Colon (tissue), 2 donors: ENCODE data around the gene IER3.
"Not testable (repeated sequence)": the region's sequence is repeated elsewhere in the genome, so short reads cannot be mapped to it uniquely, and the experiment has no call there.

Experiments used
- FAIRE-seq: peaks from 2 replicates; lab custom pipeline; 2012; peaks lifted over from hg19 to GRCh38; lab: Jason Lieb, UNC
- donor health status: control.
- donor health status: control.

The IER3 gene

GRCh38 chr6:30768634-30769087, 24.3 kb upstream of the IER3 start:
- FAIRE-seq, result no peak

DNA sequence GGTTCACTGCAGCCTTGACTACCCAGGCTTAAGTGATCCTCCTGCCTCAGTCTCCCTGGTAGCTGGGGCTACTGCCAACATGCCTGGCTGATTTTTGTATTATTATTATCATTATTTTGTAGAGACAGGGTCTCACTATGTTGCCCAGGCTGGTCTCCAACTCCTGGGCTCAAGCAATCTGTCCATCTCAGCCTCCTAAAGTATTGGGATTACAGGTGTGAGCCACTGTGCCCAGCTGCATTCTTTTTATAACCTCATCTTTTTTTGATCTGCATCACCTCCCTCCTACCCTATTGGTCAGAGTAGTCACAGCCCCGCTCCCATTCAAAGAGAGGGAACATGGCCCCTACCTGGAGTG, 23.6 kb upstream of the IER3 start:
- no peak for FAIRE-seq

DNA sequence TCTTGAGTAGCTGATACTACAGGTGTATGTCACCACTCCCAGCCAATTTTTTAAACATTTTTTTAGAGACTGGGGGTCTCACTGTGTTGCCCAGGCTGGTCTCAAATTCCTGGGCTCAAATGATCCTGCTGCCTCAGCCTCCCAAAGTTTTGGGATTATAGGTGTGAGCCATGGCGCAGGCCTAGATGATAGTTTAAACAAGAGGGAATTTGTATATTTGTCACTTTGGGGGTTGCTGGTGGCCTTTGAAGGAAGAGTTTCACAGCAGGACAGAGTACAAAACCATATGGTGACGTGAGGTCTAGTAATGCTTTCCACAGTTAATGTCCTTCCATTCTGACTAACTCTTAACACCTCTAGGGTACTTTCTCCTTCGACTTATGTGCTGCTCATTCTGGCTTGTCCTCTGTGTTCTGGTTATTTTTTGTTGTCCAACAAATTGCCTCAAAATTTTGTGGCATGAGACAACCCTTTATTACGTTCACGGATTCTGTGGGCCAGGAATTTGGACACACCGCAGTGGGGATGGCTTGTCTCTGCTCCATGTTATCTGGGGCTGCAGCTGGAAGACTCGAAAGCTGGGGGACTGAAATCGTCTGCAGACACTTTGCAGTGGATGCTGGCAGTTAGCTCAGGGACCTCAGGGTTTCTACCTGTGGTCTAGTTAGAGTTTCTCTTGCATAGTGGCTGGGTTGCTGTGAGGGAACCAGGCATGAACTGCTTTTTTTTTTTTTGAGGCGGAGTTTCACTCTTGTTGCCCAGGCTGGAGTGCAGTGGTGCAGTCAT, 23.0 kb upstream of the IER3 start:
- FAIRE-seq, result no peak

DNA sequence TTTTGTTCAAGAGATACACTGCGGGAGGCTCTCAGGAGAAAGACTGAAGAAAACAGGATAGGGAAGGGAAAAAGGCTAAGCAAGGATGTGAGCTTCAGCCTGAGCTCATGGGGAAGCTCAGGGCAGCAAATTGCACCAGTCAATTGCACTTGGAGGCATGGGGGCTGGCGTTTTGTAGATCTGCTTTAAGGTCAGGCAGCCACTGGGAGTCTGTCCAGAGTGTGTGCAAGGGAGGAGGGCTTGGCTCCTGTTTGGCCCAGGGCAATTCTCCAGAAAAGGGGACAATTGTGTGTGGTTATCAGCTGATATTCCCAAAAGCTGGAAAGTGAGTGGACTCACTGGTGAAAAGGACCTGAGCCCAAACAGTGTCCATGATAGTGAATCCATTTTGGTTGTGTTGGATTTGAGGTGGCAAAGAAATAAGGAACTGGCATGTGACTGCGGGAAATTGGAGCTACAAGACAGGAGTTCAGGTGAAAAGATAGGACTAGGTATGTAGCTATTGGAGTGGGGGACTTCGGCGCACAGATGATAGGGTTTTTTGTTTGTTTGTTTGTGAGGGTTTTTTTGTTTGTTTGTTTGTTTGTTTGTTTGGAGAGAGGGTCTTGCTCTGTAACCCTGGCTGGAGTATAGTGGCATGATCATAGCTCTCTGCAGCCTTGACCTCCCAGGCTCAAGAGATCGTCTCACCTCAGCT, 22.3 kb upstream of the IER3 start:
- no peak for FAIRE-seq

GRCh38 chr6:30765495-30765894, 21.1 kb upstream of the IER3 start:
- FAIRE-seq, result not testable (repeated sequence)

DNA sequence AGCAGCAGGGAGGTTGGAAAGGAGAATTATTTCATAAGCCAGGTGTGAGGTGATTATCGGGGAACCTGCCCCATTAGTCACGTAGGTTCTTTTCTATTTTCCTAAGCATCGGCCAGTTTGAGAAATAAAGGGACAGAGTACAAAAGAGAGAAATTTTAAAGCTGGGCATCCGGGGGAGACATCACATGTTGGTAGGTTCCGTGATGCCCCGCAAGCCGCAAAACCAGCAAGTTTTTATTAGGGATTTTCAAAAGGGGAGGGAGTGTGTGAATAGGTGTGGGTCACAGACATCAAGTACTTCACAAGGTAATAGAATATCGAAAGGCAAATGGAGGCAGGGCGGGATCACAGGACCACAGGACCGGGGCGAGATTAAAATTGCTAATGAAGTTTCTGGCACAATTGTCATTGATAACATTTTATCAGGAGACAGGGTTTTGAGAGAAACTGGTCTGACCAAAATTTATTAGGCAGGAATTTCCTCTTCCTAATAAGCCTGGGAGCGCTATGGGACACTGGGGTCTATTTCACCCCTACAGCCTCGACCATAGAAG, 20.2 kb upstream of the IER3 start:
- not testable (repeated sequence) for FAIRE-seq

GRCh38 chr6:30763618-30764489, 19.5 kb upstream of the IER3 start:
- no peak for FAIRE-seq

DNA sequence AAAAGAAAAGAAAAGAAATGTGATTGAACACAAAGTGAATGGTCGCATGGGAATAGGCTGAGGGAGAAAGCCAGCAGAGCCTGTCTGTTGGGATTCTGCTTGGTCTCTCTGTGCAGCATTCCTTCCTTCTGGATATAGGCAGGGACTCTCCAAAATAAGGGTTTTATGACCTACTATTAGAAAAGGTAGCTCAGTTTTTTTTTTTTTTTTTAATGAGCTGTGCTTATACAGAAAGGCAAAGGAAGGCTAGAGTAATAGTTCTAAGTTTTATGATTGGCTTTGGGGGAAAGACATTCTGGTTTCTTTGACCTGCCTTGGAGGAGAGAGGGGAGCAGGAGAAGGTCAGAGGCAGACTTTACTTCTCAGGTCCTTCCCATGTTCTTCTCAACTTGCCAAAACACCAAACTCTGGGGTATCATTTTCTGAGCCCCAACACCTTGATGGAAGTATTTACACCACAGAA, 18.8 kb upstream of the IER3 start:
- FAIRE-seq, result no peak

DNA sequence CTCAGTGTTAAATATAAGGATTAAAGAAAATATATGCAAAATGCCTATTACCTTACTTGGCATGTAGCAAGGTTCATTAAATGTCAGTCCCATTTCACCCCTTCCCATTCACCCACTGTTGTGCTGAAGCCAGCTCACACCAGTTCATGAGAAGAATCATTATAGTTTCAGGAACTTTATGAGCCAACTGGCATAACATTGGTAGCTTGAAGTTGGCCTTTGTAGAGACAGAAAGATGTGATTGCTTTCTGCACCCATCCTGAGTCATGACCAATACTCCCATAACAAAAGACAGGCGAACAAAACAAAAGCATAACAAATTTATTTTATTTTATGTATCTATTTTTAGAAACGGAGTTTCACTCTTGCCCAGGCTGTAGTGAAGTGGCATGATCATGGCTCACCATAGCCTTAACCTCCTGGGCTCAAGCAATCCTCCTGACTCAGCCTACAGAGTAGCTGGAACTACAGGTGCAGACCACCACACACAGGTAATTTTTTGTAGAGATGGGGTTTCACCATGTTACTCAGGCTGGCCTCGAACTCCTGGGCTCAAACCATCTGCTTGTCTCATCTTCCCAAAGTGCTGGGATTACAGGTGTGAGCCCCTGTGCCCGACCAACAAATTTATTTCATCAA, 17.6 kb upstream of the IER3 start:
- FAIRE-seq, result no peak

- no peak for FAIRE-seq
Measured at GRCh38 chr6:30760549-30760948, 16.2 kb upstream of the IER3 start.

GRCh38 chr6:30759575-30760239, 15.4 kb upstream of the IER3 start:
- no peak for FAIRE-seq

DNA sequence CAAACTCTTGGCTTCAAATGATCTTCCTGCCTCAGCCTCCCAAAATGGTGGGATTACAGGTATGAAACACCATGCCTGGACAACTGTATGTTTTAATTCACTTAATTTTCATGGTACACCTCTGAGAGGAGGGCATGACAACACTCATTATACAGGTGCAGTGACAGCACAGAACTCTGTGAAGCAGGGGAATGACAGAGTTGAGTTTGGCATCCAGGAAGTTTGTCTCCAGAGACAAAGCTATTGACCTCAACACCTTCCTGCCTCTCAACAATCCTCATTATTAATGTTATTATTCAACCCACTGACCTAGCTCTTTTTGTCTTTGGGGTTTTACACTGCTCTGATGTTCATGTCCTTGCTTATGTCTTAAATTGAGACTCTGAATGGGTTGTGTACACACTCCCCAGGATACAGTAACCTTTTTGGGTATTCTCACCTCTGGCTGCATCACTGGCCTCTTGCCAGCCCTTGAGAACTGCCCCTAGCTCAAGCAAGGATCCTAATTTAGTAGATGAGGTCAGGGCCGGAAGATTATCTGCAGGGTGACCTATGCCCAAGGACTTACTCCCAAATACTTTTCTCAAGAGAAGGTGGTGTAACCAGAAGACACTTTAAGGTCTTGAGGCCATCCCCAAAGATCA, 13.0 kb upstream of the IER3 start:
- no peak for FAIRE-seq

DNA sequence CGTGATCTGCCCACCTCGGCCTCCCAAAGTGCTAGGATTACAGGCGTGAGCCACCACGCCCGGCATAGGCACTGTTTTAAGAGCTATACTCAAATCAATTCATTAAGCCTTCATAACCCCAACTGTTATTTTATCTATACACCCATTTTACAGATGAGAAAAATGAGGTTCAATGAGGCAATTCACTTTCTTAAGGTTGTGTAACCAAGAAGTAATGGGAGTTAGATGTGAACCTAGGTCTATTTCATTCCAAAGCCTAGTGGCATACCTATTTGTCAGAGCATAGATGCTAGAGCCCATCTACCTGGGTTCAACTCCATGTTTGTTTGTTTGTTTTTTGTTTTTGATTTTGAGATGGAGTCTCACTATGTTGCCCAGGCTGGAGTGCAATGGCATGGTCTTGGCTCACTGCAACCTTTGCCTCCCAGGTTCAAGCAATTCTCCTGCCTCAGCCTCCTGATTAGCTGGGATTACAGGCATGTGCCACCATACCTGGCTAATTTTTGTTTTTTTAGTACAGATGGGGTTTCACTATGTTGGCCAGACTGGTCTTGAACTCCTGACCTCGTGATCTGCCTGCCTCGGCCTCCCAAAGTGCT, 12.2 kb upstream of the IER3 start:
- FAIRE-seq, result not testable (repeated sequence)

- no peak for FAIRE-seq
Measured at GRCh38 chr6:30754631-30755030, 10.3 kb upstream of the IER3 start.

GRCh38 chr6:30752157-30752927, 8.0 kb upstream of the IER3 start:
- no peak for FAIRE-seq

DNA sequence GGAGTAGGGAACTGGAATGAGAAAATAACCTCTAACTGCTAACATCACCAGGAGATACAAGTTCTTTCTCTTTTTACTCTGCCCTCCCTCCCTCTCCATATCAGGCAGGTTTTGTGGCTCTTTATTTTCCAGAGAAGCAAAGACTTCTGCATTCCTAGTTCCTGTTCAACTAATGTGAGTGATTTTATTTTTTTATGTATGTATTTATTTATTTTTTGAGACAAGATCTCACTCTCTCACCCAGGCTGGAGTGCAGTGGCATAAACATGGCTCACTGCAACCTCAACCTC, 6.0 kb upstream of the IER3 start:
- FAIRE-seq, result no peak

DNA sequence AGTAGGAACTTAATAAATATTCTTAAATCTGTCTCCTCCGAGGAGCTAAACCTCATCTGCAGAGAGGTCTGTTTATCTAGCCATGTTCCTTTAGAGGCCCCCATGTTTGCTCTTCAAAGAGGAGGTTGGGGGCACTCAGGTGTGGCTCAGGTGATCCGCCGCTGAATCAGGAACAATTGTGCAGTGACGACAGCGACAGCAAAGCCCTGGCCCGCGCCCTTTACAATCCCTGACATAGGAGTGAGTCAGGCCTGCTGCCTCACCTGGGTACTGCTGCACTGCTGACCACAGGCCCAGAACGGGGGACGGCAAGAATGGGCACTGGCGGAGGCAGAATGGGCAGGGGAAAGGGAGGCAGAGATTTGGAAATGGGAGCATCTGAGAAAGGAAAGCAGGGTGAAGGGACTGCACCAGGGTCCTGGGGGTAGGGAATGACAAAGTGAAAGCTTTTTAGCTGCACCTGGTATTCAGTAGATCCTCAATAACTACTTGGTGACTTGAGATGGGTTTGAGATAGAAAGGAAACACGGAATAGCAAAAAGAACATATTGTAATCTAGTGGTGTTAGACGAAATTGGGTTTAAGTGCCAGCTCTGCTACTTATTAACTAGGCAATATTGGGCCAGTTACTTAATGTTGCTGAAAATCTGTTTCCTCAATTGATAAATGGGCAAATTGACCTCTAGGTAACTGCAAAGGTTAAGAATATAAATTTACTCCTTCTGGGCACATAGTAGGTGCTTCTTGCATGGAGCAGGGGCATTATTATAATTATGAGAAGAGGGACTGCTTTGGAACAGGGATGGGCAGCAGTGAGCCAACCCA, 5.4 kb upstream of the IER3 start:
- no peak for FAIRE-seq

GRCh38 chr6:30748851-30749540, 4.6 kb upstream of the IER3 start:
- no peak for FAIRE-seq
